HG02884 (cell line): ENCODE data around the gene SUMO4.

ENCODE experiments used
- ATAC-seq: cut with Tn5 transposase; IDR thresholded peaks from one replicate; pipeline ENCODE4 v1.9.1; 2021; ENCODE audit warnings: mild to moderate bottlenecking, moderate library complexity; ENCODE audit not compliant: unreplicated experiment

Gene SUMO4

GRCh38 chr6:149389509-149390297 lies 10.4 kb upstream of the SUMO4 start:
- no peak for ATAC-seq

- ATAC-seq, result no peak
These were observed 8.0 kb upstream of the SUMO4 start for GRCh38 chr6:149392093-149392492.

- no peak for ATAC-seq
These were observed 7.5 kb upstream of the SUMO4 start for GRCh38 chr6:149392535-149392934.

GRCh38 chr6:149393002-149393679 lies 6.9 kb upstream of the SUMO4 start:
- no peak for ATAC-seq

GRCh38 chr6:149395185-149395584 lies 4.9 kb upstream of the SUMO4 start:
- no peak for ATAC-seq

GRCh38 chr6:149397384-149397783 lies 2.7 kb upstream of the SUMO4 start:
- no peak for ATAC-seq

- no peak for ATAC-seq
These were observed 3.5 kb downstream of the SUMO4 start for GRCh38 chr6:149403534-149403933.

GRCh38 chr6:149405823-149406765 lies 6.0 kb downstream of the SUMO4 start:
- no peak for ATAC-seq

- no peak for ATAC-seq
These were observed 9.6 kb downstream of the SUMO4 start for GRCh38 chr6:149409617-149410016.

- ATAC-seq, result no peak
These were observed 10.5 kb downstream of the SUMO4 start for GRCh38 chr6:149410557-149410956.

- no peak for ATAC-seq
These were observed 13.9 kb downstream of the SUMO4 start for GRCh38 chr6:149414009-149414408.

GRCh38 chr6:149414821-149415220 lies 14.8 kb downstream of the SUMO4 start:
- no peak for ATAC-seq

GRCh38 chr6:149419696-149420404 lies 19.8 kb downstream of the SUMO4 start:
- no peak for ATAC-seq

GRCh38 chr6:149421132-149421531 lies 21.1 kb downstream of the SUMO4 start:
- no peak for ATAC-seq

- ATAC-seq, result no peak
These were observed 22.5 kb downstream of the SUMO4 start for GRCh38 chr6:149422581-149422980.

GRCh38 chr6:149423964-149424440 lies 23.9 kb downstream of the SUMO4 start:
- ATAC-seq, result no peak

GRCh38 chr6:149425224-149425623 lies 25.2 kb downstream of the SUMO4 start:
- ATAC-seq, result no peak

- ATAC-seq, result no peak
These were observed 25.7 kb downstream of the SUMO4 start for GRCh38 chr6:149425754-149426153.

- no peak for ATAC-seq
These were observed 28.5 kb downstream of the SUMO4 start for GRCh38 chr6:149428606-149429005.
